BLaER1 treated with 17β-estradiol and CSF1 and Interleukin-3, amounts not matched to agents 10 nM and 100 nM (cell line): ENCODE data around the gene RAB18.
"Not testable (repeated sequence)": the region's sequence is repeated elsewhere in the genome, so short reads cannot be mapped to it uniquely, and the experiment has no call there.

Experiments
- H3K27ac ChIP-seq, 11 experiments: shearing (Covaris generic); formaldehyde crosslinking; 2 replicates each; pipeline ENCODE4 v1.8.1; 2022
- H3K27me3 ChIP-seq, 11 experiments: shearing (Covaris generic); formaldehyde crosslinking; 2 replicates each; pipeline ENCODE4 v1.8.1; 2022
- H3K36me3 ChIP-seq, 11 experiments: shearing (Covaris generic); formaldehyde crosslinking; 2 replicates each; pipeline ENCODE4 v1.8.1; 2022
- H3K4me1 ChIP-seq, 10 experiments: shearing (Covaris generic); formaldehyde crosslinking; 2 replicates each; pipeline ENCODE4 v1.8.1; 2022
- H3K4me2 ChIP-seq, 11 experiments: shearing (Covaris generic); formaldehyde crosslinking; 2 replicates each; pipeline ENCODE4 v1.8.1; 2022
- H3K4me3 ChIP-seq, 10 experiments: shearing (Covaris generic); formaldehyde crosslinking; 2 replicates each; pipeline ENCODE4 v1.8.1; 2022
- H3K9ac ChIP-seq, 11 experiments: shearing (Covaris generic); formaldehyde crosslinking; 2 replicates each; pipeline ENCODE4 v1.8.1; 2022
- H3K9me3 ChIP-seq, 11 experiments: shearing (Covaris generic); formaldehyde crosslinking; replicated peaks in 1 of 11; 2 replicates each; pipeline ENCODE4 v1.8.1; 2022
- H4K20me1 ChIP-seq, 11 experiments: shearing (Covaris generic); formaldehyde crosslinking; 2 replicates each; pipeline ENCODE4 v1.8.1; 2022
- Cebpa-rat ChIP-seq, 11 experiments: shearing (Covaris generic); IDR thresholded peaks; 2 replicates each; pipeline ENCODE4 v1.8.1; 2022

The RAB18 gene

GRCh38 chr10:27494116-27494805 lies 9.8 kb upstream of the RAB18 start:
- Histone ChIP-seq H3K27ac (no peak overlapping the region), H3K4me2 (no peak overlapping the region), H3K9ac (no peak overlapping the region), H3K27me3 (no peaks in the 10 kb centered on the region), H3K36me3 (peaks cover 0 to 13% (median 5%) of the 10 kb centered on the region in 11 experiments; a peak in 5 of 22 replicates), H4K20me1 (no peaks in the 10 kb centered on the region), H3K4me1 (no peaks in the 10 kb centered on the region; a peak in 1 of 20 replicates), H3K9me3 (peaks cover 28 to 49% (median 38%) of the 10 kb centered on the region in 11 experiments), H3K4me3 (no peak overlapping the region)
- TF ChIP-seq Cebpa-rat (IDR thresholded peaks at IDR 0.05) = no peak

GRCh38 chr10:27496137-27496536 lies 8.0 kb upstream of the RAB18 start:
- Histone ChIP-seq H3K4me1 (no peaks in the 10 kb centered on the region; a peak in 1 of 20 replicates), H3K9me3 (peaks cover 15 to 33% (median 22%) of the 10 kb centered on the region in 11 experiments), H3K27me3 (no peaks in the 10 kb centered on the region), H3K36me3 (peaks cover 0 to 9% (median 1%) of the 10 kb centered on the region in 11 experiments; a peak in 4 of 22 replicates), H3K4me3 (no peak overlapping the region), H3K4me2 (no peak overlapping the region), H4K20me1 (no peaks in the 10 kb centered on the region), H3K9ac (no peak overlapping the region), H3K27ac (no peak overlapping the region)
- no peak for TF ChIP-seq Cebpa-rat (IDR thresholded peaks at IDR 0.05)

DNA sequence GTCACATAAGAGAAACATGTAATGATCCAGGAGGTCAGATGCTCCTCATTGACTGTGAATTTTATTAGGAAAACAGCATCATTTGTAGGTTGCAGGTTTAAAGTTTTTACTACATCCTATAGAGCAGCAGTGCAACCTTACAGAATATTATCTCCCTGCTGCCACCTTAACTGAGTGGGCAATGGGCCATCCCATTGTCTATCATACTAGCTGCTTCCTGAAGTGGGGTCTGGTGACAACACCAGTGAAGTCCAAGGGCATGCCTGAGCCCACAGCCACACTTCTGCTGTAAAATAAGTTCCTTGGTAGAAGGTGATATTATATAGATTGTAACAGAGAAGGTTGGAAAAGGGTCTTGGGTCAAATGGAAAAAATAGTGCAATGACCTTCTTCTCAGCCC lies 4.0 kb upstream of the RAB18 start:
- H3K4me3 ChIP-seq = no peak overlapping the region
- H3K27me3 ChIP-seq = no peaks in the 10 kb centered on the region
- peaks cover 0 to 13% (median 7%) of the 10 kb centered on the region in 11 experiments; a peak in 12 of 22 replicates for H3K9me3 ChIP-seq
- peaks cover 5 to 6% (median 6%) of the 10 kb centered on the region in 10 experiments; a peak in 16 of 20 replicates for H3K4me1 ChIP-seq
- H3K9ac ChIP-seq = no peak overlapping the region
- H3K4me2 ChIP-seq = no peak overlapping the region
- no peaks in the 10 kb centered on the region for H3K36me3 ChIP-seq
- H3K27ac ChIP-seq = no peak overlapping the region
- H4K20me1 ChIP-seq = peaks cover 0 to 9% (median 3%) of the 10 kb centered on the region in 11 experiments; a peak in 9 of 22 replicates
- no peak for TF ChIP-seq Cebpa-rat (IDR thresholded peaks at IDR 0.05)

GRCh38 chr10:27500886-27501285 lies 3.2 kb upstream of the RAB18 start:
- Histone ChIP-seq H3K9me3 (peaks cover 0 to 13% (median 7%) of the 10 kb centered on the region in 11 experiments; a peak in 12 of 22 replicates), H3K36me3 (peaks cover 0 to 4% (median 0%) of the 10 kb centered on the region in 11 experiments; a peak in 3 of 22 replicates), H3K4me3 (no peak overlapping the region), H3K4me2 (no peak overlapping the region), H3K27me3 (no peaks in the 10 kb centered on the region), H3K27ac (no peak overlapping the region), H3K4me1 (peaks cover 10 to 14% (median 12%) of the 10 kb centered on the region in 10 experiments), H3K9ac (no peak overlapping the region), H4K20me1 (peaks cover 5 to 17% (median 10%) of the 10 kb centered on the region in 11 experiments; a peak in 16 of 22 replicates)
- TF ChIP-seq Cebpa-rat (IDR thresholded peaks at IDR 0.05) = no peak

GRCh38 chr10:27503498-27504006 lies 552 bp upstream of the RAB18 start:
- H3K36me3 ChIP-seq = peaks cover 5 to 25% (median 19%) of the 10 kb centered on the region in 11 experiments; a peak in 18 of 22 replicates
- peak overlapping the region; percentile 53 to 92 (median 77) for H3K4me2 ChIP-seq
- H3K27me3 ChIP-seq = no peaks in the 10 kb centered on the region
- peak overlapping the region; percentile 92 to 99 (median 96); a peak in 21 of 22 replicates for H3K9ac ChIP-seq
- TF ChIP-seq Cebpa-rat (IDR thresholded peaks at IDR 0.05) = no peak
- H4K20me1 ChIP-seq = peaks cover 29 to 43% (median 37%) of the 10 kb centered on the region in 11 experiments; a peak in 20 of 22 replicates
- H3K4me1 ChIP-seq = peaks cover 21 to 37% (median 28%) of the 10 kb centered on the region in 10 experiments
- peak overlapping the region; percentile 66 to 97 (median 94); a peak in 21 of 22 replicates for H3K27ac ChIP-seq
- peak overlapping the region; percentile 65 to 96 (median 92); a peak in 19 of 20 replicates for H3K4me3 ChIP-seq
- peaks cover 0 to 9% (median 4%) of the 10 kb centered on the region in 11 experiments; a peak in 9 of 22 replicates for H3K9me3 ChIP-seq

DNA sequence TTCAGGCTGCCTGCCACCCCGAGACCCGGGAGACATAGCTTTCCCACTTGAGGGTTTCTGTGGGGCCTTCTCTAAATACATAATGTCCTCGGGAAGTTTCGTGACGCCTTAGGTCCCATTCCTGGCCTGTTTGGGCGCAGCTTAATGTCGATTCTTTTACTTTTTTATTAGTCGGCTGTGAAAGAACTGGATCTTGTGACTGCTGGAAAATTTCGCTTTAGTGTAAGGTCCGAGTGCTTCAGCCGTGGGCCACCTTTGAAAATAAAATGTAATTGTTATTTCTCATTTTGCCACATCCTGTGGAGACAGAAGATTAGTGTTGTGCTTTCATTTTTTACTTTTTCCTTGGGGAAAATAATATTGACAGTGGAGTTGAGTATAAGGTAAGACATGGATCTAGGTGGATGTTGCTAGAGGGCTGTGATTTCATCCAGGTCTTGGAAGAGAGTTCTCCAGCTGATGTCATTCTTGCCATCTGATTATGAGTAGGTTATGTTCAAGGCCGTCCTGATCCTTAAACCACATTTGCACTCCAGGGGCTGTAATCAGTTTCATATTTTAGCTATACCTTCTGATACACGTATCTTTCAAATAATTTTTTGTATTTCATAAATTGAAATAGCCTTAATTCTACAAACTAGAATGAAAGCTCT lies 830 bp downstream of the RAB18 start:
- Histone ChIP-seq H4K20me1 (peaks cover 41 to 57% (median 51%) of the 10 kb centered on the region in 11 experiments; a peak in 20 of 22 replicates), H3K27ac (peak overlapping the region; percentile 87 to 97 (median 94))
- no peak for TF ChIP-seq Cebpa-rat (IDR thresholded peaks at IDR 0.05)

DNA sequence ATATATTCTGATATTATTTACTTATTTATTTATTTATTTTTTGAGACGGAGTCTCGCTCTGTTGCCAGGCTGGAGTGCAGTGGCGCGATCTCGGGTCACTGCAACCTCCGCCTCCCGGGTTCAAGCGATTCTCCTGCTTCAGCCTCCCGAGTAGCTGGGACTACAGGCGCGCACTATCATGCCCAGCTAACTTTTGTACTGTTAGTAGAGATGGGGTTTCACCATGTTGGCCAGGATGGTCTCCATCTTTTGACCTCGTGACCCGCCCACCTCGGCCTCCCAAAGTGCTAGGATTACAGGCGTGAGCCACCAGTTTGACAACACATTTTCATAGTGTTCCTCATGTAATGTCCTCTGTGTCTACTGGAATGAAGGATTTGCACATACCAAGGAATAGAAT lies 1.4 kb downstream of the RAB18 start:
- Histone ChIP-seq H3K27ac (peak overlapping the region in 8 of 11 experiments; percentile 88 to 97 (median 94); a peak in 11 of 22 replicates), H3K4me1 (peaks cover 21 to 48% (median 29%) of the 10 kb centered on the region in 10 experiments), H3K4me2 (peak overlapping the region; percentile 67 to 98 (median 86)), H3K9ac (peak overlapping the region; percentile 92 to 99 (median 96); a peak in 21 of 22 replicates), H3K4me3 (peak overlapping the region; percentile 65 to 96 (median 92)), H4K20me1 (peaks cover 41 to 63% (median 52%) of the 10 kb centered on the region in 11 experiments; a peak in 20 of 22 replicates), H3K36me3 (peaks cover 18 to 44% (median 38%) of the 10 kb centered on the region in 11 experiments; a peak in 21 of 22 replicates)
- not testable (repeated sequence) for H3K9me3 ChIP-seq, H3K27me3 ChIP-seq

More for the DNA sequence above, 830 bp downstream of the RAB18 start:
- Histone ChIP-seq H3K4me1 (peaks cover 21 to 48% (median 29%) of the 10 kb centered on the region in 10 experiments), H3K9ac (peak overlapping the region; percentile 92 to 99 (median 96)), H3K9me3 (no peaks in the 10 kb centered on the region), H3K4me3 (peak overlapping the region; percentile 65 to 96 (median 92)), H3K4me2 (peak overlapping the region; percentile 67 to 98 (median 86)), H3K27me3 (no peaks in the 10 kb centered on the region), H3K36me3 (peaks cover 12 to 38% (median 32%) of the 10 kb centered on the region in 11 experiments; a peak in 20 of 22 replicates)

DNA sequence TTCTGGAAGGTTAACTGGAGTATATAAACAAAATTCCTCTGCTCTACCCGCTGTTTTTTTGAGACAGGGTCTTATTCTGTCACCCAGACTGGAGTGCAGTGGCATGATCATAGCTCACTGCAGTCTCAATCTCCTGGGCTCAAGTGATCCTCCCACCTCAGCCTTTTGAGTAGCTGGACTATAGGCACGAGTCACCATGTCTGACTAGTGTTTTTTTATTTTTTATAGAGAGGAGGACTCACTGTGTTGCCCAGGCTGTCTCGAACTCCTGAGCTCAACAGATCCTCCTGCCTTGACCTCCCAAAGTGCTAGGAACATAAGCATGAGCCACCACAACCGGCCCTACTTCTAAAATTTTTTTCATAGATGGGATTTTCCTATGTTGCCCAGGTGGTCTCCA lies 2.2 kb downstream of the RAB18 start:
- Histone ChIP-seq H3K4me2 (peak overlapping the region; percentile 67 to 98 (median 86)), H3K36me3 (peaks cover 23 to 52% (median 45%) of the 10 kb centered on the region in 11 experiments), H3K9me3 (no peaks in the 10 kb centered on the region), H4K20me1 (peaks cover 41 to 70% (median 58%) of the 10 kb centered on the region in 11 experiments; a peak in 20 of 22 replicates), H3K27ac (peak overlapping the region in 3 of 11 experiments; percentile 17 to 30 (median 21); a peak in 3 of 22 replicates), H3K4me1 (peaks cover 21 to 48% (median 29%) of the 10 kb centered on the region in 10 experiments), H3K9ac (peak overlapping the region in 7 of 11 experiments; percentile 0 to 99 (median 96); a peak in 8 of 22 replicates), H3K27me3 (no peaks in the 10 kb centered on the region), H3K4me3 (peak overlapping the region in 8 of 10 experiments; percentile 28 to 96 (median 90); a peak in 11 of 20 replicates)
- TF ChIP-seq Cebpa-rat (IDR thresholded peaks at IDR 0.05) = no peak
